Activated T-cell treated with anti-CD3 and anti-CD28 coated beads, Interleukin-2, amount 50 U/mL, for 24 hours (primary cell): Measurements from ENCODE around the gene TBX15.

Experiments used
- DNase-seq: peaks from one replicate; pipeline ENCODE4 v3.0.0-alpha.2; 2020
- H3K27ac Mint-ChIP-seq: 2 replicates; pipeline ENCODE4 v1.8.0; 2020; ENCODE audit warnings: mild to moderate bottlenecking, mixed read lengths
- H3K27me3 Mint-ChIP-seq: 2 replicates; pipeline ENCODE4 v1.8.0; 2020; ENCODE audit warnings: mixed read lengths
- H3K36me3 Mint-ChIP-seq: 2 replicates; pipeline ENCODE4 v1.8.0; 2020; ENCODE audit warnings: low read depth, mixed read lengths
- H3K4me1 Mint-ChIP-seq: 2 replicates; pipeline ENCODE4 v1.8.0; 2020; ENCODE audit warnings: low read depth, mixed read lengths
- H3K4me3 Mint-ChIP-seq: 2 replicates; pipeline ENCODE4 v1.8.0; 2020; ENCODE audit warnings: mild to moderate bottlenecking, moderate library complexity, mixed read lengths
- H3K9me3 Mint-ChIP-seq: 2 replicates; pipeline ENCODE4 v1.8.0; 2020; ENCODE audit warnings: mixed read lengths

TBX15 gene

DNA sequence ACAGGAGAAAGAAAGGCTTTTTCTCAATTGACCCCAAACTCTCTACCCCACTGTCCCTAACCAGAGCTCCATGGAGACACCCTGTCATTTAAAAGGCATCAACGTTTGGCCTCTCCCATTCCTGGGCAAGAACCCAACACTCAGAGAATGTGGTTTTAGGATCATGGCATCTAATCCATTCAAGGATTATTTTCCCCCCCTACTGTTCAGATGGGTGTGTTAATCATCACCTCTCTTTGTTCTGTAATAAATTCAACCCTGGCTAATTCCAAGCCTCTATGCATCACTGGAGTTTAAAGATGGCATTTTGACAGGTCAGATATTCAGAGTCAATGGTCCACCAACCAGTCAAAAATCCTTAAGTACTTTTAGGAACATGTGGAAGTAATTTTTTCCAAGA is 42.7 kb downstream of the TBX15 start:
- Mint-ChIP-seq H3K4me3 (no peak overlapping the region), H3K27me3 (peaks cover 3% of the 10 kb centered on the region), H3K27ac (no peak overlapping the region), H3K36me3 (no peaks in the 10 kb centered on the region), H3K4me1 (no peaks in the 10 kb centered on the region), H3K9me3 (peaks cover 6% of the 10 kb centered on the region)
- DNase-seq: no peak

GRCh38 chr1:118944546-118944945 is 43.6 kb downstream of the TBX15 start:
- Mint-ChIP-seq H3K4me1 (no peaks in the 10 kb centered on the region), H3K4me3 (no peak overlapping the region)

GRCh38 chr1:118944133-118944532 is 44.0 kb downstream of the TBX15 start:
- Mint-ChIP-seq H3K9me3 (peaks cover 6% of the 10 kb centered on the region), H3K4me1 (no peaks in the 10 kb centered on the region), H3K36me3 (no peaks in the 10 kb centered on the region), H3K27ac (no peak overlapping the region), H3K4me3 (no peak overlapping the region), H3K27me3 (peaks cover 3% of the 10 kb centered on the region)
- no peak for DNase-seq

More at GRCh38 chr1:118944546-118944945, 43.6 kb downstream of the TBX15 start:
- Mint-ChIP-seq H3K36me3 (no peaks in the 10 kb centered on the region), H3K27me3 (peaks cover 3% of the 10 kb centered on the region), H3K27ac (no peak overlapping the region), H3K9me3 (peaks cover 6% of the 10 kb centered on the region)
- DNase-seq: no peak

DNA sequence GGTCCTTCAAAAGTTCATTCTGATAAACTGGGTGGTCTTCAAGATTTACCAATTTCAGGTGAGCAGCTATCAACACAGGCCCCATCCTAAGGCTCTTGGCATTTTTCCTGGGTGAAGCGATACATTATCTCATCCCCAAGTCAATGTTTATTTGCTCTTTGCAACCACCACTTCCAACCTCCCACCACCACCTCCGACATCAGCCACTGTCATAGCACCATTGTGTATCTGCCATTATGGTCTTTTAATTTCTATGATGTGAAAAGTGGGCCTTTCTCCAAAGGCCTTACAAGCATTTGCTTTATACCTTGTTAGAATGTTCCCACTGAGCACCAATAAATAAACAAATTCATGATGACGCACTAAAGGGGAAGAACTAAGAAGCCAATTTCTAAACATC is 47.2 kb downstream of the TBX15 start:
- Mint-ChIP-seq H3K4me1 (no peaks in the 10 kb centered on the region), H3K4me3 (no peak overlapping the region), H3K27me3 (no peaks in the 10 kb centered on the region), H3K36me3 (no peaks in the 10 kb centered on the region), H3K9me3 (peaks cover 6% of the 10 kb centered on the region), H3K27ac (no peak overlapping the region)
- no peak for DNase-seq

- H3K4me3 Mint-ChIP-seq: no peak overlapping the region
- H3K9me3 Mint-ChIP-seq: peaks cover 6% of the 10 kb centered on the region
- no peak overlapping the region for H3K27ac Mint-ChIP-seq
- no peaks in the 10 kb centered on the region for H3K27me3 Mint-ChIP-seq
- DNase-seq: no peak
- no peaks in the 10 kb centered on the region for H3K4me1 Mint-ChIP-seq
- H3K36me3 Mint-ChIP-seq: no peaks in the 10 kb centered on the region
Observed at GRCh38 chr1:118937413-118938072, 50.6 kb downstream of the TBX15 start.

DNA sequence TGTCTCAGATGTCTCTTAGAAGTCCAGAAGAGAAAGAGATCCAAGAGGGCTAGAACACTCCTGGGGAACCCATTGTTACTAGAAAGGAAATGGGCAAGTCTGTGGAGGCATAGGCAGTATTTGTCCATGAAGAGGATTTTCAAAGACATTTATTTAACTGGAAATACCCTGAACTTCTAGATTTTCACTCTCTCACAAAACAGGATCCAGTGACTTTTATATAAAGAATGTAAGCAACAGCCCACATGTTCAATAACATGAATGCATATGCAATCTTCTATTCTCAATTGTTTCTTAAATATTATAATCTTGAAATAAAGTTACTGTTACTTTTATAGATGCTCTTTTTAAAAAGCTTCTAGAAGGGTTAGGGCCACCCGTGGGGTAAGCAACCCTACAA is 53.4 kb downstream of the TBX15 start:
- no peak overlapping the region for H3K27ac Mint-ChIP-seq
- peaks cover 2% of the 10 kb centered on the region for H3K27me3 Mint-ChIP-seq
- no peaks in the 10 kb centered on the region for H3K9me3 Mint-ChIP-seq
- H3K36me3 Mint-ChIP-seq: no peaks in the 10 kb centered on the region
- no peak for DNase-seq
- no peaks in the 10 kb centered on the region for H3K4me1 Mint-ChIP-seq
- no peak overlapping the region for H3K4me3 Mint-ChIP-seq

- no peak overlapping the region for H3K4me3 Mint-ChIP-seq
- DNase-seq: no peak
- peaks cover 4% of the 10 kb centered on the region for H3K27me3 Mint-ChIP-seq
- no peaks in the 10 kb centered on the region for H3K36me3 Mint-ChIP-seq
- H3K4me1 Mint-ChIP-seq: no peaks in the 10 kb centered on the region
- no peak overlapping the region for H3K27ac Mint-ChIP-seq
- H3K9me3 Mint-ChIP-seq: peaks cover 5% of the 10 kb centered on the region
Observed at GRCh38 chr1:118933051-118933781, 54.9 kb downstream of the TBX15 start.

DNA sequence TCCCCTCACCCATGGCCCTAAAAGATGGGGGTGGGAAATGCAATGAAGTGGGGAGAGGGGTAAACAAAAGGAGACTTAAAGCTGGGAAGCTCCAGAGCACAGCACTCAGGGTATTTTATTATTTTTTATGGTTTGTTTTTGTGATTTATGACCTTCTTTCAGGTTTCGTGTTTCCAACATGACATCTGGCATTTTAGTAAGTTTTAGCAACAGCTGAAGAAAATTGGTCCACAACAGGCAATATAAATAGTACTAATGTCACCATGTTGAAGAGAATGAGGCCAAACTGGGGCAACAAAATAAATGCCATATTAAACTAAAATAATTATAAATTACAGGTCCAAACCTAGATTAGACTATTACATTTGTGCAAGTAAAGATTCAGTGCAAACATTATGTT is 56.3 kb downstream of the TBX15 start:
- Mint-ChIP-seq H3K4me3 (no peak overlapping the region), H3K36me3 (no peaks in the 10 kb centered on the region), H3K27ac (no peak overlapping the region), H3K4me1 (no peaks in the 10 kb centered on the region), H3K9me3 (peaks cover 5% of the 10 kb centered on the region), H3K27me3 (peaks cover 4% of the 10 kb centered on the region)
- no peak for DNase-seq

- Mint-ChIP-seq H3K36me3 (no peaks in the 10 kb centered on the region), H3K27me3 (peaks cover 4% of the 10 kb centered on the region), H3K9me3 (peaks cover 5% of the 10 kb centered on the region), H3K4me1 (no peaks in the 10 kb centered on the region), H3K27ac (no peak overlapping the region), H3K4me3 (no peak overlapping the region)
- DNase-seq: no peak
Observed at GRCh38 chr1:118928739-118929554, 59.2 kb downstream of the TBX15 start.

- no peak for DNase-seq
- Mint-ChIP-seq H3K4me1 (no peaks in the 10 kb centered on the region), H3K4me3 (no peak overlapping the region), H3K36me3 (no peaks in the 10 kb centered on the region), H3K27me3 (peaks cover 4% of the 10 kb centered on the region), H3K9me3 (peaks cover 5% of the 10 kb centered on the region), H3K27ac (no peak overlapping the region)
Observed at GRCh38 chr1:118927427-118928187, 60.5 kb downstream of the TBX15 start.

GRCh38 chr1:118926261-118926660 is 61.9 kb downstream of the TBX15 start:
- no peak for DNase-seq
- H3K9me3 Mint-ChIP-seq: peaks cover 5% of the 10 kb centered on the region
- H3K27ac Mint-ChIP-seq: no peak overlapping the region
- no peak overlapping the region for H3K4me3 Mint-ChIP-seq
- no peaks in the 10 kb centered on the region for H3K4me1 Mint-ChIP-seq
- H3K36me3 Mint-ChIP-seq: no peaks in the 10 kb centered on the region
- peaks cover 4% of the 10 kb centered on the region for H3K27me3 Mint-ChIP-seq

- no peaks in the 10 kb centered on the region for H3K36me3 Mint-ChIP-seq
- peaks cover 5% of the 10 kb centered on the region for H3K9me3 Mint-ChIP-seq
- no peaks in the 10 kb centered on the region for H3K4me1 Mint-ChIP-seq
- H3K27ac Mint-ChIP-seq: no peak overlapping the region
- no peak for DNase-seq
- H3K4me3 Mint-ChIP-seq: no peak overlapping the region
- peaks cover 4% of the 10 kb centered on the region for H3K27me3 Mint-ChIP-seq
Observed at GRCh38 chr1:118925651-118926050, 62.5 kb downstream of the TBX15 start.

- H3K4me1 Mint-ChIP-seq: no peaks in the 10 kb centered on the region
- H3K4me3 Mint-ChIP-seq: no peak overlapping the region
- H3K9me3 Mint-ChIP-seq: no peaks in the 10 kb centered on the region
- no peak overlapping the region for H3K27ac Mint-ChIP-seq
- H3K36me3 Mint-ChIP-seq: no peaks in the 10 kb centered on the region
- DNase-seq: no peak
- H3K27me3 Mint-ChIP-seq: no peaks in the 10 kb centered on the region
Observed at GRCh38 chr1:118923319-118923718, 64.8 kb downstream of the TBX15 start.

DNA sequence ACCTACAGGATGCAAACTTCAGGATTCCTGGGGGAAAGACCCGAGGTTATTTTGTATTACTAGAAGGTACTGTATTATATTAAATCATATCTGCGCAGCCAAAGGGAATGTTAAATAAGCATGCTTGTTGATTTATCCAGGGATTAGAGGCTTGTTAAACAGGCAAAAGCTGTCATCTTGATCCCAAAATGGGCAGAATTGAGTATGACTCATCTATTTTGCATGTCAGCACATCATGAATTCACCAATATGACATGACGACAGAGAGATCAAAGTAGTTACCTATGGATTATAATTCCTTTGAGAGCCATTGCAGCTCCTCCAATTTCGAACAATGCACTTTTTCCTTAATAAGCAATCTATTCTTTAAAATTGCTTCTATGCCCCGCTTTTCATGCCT is 66.1 kb downstream of the TBX15 start:
- Mint-ChIP-seq H3K4me3 (no peak overlapping the region), H3K27me3 (no peaks in the 10 kb centered on the region), H3K36me3 (no peaks in the 10 kb centered on the region), H3K4me1 (no peaks in the 10 kb centered on the region), H3K9me3 (no peaks in the 10 kb centered on the region), H3K27ac (no peak overlapping the region)
- DNase-seq: no peak
